ENCODE measurements around the gene PCK2. TPM values are rescaled to one million over a fixed set of nuclear protein-coding genes. Genes with fewer than 3 reads are reported as not detected.

The PCK2 gene
- total RNA-seq, 1 donor from 2014 or later, result 55.0 TPM

GRCh38 chr14:24074625-24075484, 19.3 kb upstream of the PCK2 start:
- Mint-ChIP-seq H3K27me3 (ENCODE audit: insufficient read depth) (peaks cover 8% of the 10 kb centered on the region), H3K36me3 (ENCODE audit: low read depth) (no peaks in the 10 kb centered on the region), H3K4me3 (no peak overlapping the region), H3K4me1 (ENCODE audit: low read depth) (peaks cover 21% of the 10 kb centered on the region), H3K9me3 (no peaks in the 10 kb centered on the region), H3K27ac (no peak overlapping the region)
- no peak for DNase-seq (ENCODE audit: low spot score)
- intact Hi-C loops (cut with micrococcal nuclease), result no loop called here

GRCh38 chr14:24075485-24076301, 18.4 kb upstream of the PCK2 start:
- H3K4me3 Mint-ChIP-seq, result no peak overlapping the region

DNA sequence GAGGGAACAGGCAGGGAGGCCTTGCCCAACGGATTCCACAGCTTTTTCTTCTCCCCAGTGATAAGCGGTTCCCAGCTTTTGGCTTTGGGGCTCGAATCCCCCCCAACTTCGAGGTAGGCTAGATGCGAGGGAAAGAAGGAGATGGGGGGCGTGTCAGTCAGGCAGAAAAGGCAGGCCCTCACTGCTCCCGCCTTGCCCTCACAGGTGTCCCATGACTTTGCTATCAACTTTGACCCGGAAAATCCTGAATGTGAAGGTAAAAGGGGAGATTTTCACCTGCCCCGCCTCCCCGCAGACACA, 17.9 kb upstream of the PCK2 start:
- Mint-ChIP-seq H3K4me1 (ENCODE audit: low read depth) (peaks cover 19% of the 10 kb centered on the region), H3K27me3 (ENCODE audit: insufficient read depth) (peaks cover 4% of the 10 kb centered on the region), H3K36me3 (ENCODE audit: low read depth) (no peaks in the 10 kb centered on the region), H3K4me3 (no peak overlapping the region), H3K27ac (no peak overlapping the region), H3K9me3 (no peaks in the 10 kb centered on the region)
- intact Hi-C loops (cut with micrococcal nuclease), result no loop called here
- no peak for DNase-seq (ENCODE audit: low spot score)

More at GRCh38 chr14:24075485-24076301, 18.4 kb upstream of the PCK2 start:
- H3K4me1 Mint-ChIP-seq (ENCODE audit: low read depth), result peaks cover 22% of the 10 kb centered on the region
- DNase-seq (ENCODE audit: low spot score), result no peak
- H3K27ac Mint-ChIP-seq, result no peak overlapping the region
- peaks cover 4% of the 10 kb centered on the region for H3K27me3 Mint-ChIP-seq (ENCODE audit: insufficient read depth)
- intact Hi-C loops (cut with micrococcal nuclease), result no loop called here
- H3K9me3 Mint-ChIP-seq, result no peaks in the 10 kb centered on the region
- H3K36me3 Mint-ChIP-seq (ENCODE audit: low read depth), result no peaks in the 10 kb centered on the region

GRCh38 chr14:24077086-24077485, 17.0 kb upstream of the PCK2 start:
- peaks cover 23% of the 10 kb centered on the region for H3K4me1 Mint-ChIP-seq (ENCODE audit: low read depth)
- no peak for DNase-seq (ENCODE audit: low spot score)
- H3K9me3 Mint-ChIP-seq, result no peaks in the 10 kb centered on the region
- no peak overlapping the region for H3K4me3 Mint-ChIP-seq
- peaks cover 7% of the 10 kb centered on the region for H3K27me3 Mint-ChIP-seq (ENCODE audit: insufficient read depth)
- intact Hi-C loops (cut with micrococcal nuclease), result no loop called here
- H3K36me3 Mint-ChIP-seq (ENCODE audit: low read depth), result no peaks in the 10 kb centered on the region
- no peak overlapping the region for H3K27ac Mint-ChIP-seq

DNA sequence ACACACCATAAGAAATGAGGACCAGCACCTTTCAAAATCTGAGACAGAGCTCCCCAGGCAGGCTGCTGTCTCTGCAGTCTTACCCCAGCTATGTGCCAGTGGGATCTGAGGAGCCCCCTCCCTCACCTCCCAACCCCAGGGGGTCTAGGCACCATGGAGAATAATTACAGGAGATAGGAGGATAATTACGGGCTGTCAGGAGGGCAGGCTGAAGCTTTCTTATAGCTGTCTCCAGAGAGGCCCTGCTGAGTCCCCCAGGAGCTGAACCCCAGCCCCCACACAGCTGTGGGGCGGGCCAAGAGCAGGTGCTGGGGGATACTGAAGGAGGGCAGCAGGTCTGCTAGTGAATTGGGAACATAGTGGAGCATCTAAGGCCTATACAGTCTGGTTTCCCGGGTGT, 16.0 kb upstream of the PCK2 start:
- Mint-ChIP-seq H3K9me3 (no peaks in the 10 kb centered on the region), H3K27me3 (ENCODE audit: insufficient read depth) (peaks cover 11% of the 10 kb centered on the region)
- intact Hi-C loops (cut with micrococcal nuclease), result no loop called here

DNA sequence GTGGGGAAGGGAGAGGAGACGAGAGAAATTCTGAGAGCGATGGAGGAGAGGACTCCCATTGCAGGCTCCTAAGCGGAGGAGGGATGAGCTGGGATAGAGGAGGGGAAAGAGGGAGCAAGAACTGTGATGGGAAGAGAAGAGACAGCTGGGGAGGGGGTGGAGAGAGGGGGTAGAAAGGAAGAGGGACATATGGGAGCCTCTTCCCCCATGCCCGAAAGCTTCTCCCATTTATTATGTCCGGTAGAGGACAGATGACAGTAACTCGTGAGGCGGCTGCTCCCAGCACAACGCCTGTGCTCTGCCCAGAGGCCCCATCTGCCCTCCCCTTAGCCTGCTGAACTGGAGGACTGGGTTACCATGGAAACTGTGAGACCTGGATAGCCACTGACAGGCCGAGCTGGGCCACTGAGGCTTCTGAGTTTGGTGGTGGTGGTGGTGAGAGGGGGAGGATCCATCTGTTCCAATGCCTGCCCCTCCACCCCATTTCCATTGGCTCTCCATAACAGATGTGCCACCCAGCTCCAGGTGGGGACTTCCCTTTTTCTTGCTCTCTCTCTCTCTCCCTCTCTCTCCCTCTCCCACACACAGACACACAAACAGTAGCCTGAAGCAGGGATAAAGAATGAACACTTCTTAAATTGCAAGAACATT, 14.5 kb upstream of the PCK2 start:
- intact Hi-C loops (cut with micrococcal nuclease), result loop anchor here (2.0 kb wide), 1 partner anchor 67 kb away; the partner anchor contains the start of genes PSME2 and RNF31
- peaks cover 11% of the 10 kb centered on the region for H3K27me3 Mint-ChIP-seq (ENCODE audit: insufficient read depth)
- H3K9me3 Mint-ChIP-seq, result no peaks in the 10 kb centered on the region
- DNase-seq (ENCODE audit: low spot score), result no peak
- H3K27ac Mint-ChIP-seq, result no peak overlapping the region
- peaks cover 26% of the 10 kb centered on the region for H3K4me1 Mint-ChIP-seq (ENCODE audit: low read depth)
- no peak overlapping the region for H3K4me3 Mint-ChIP-seq
- no peaks in the 10 kb centered on the region for H3K36me3 Mint-ChIP-seq (ENCODE audit: low read depth)

More for the DNA sequence above, 16.0 kb upstream of the PCK2 start:
- no peak overlapping the region for H3K27ac Mint-ChIP-seq
- no peak for DNase-seq (ENCODE audit: low spot score)
- H3K4me1 Mint-ChIP-seq (ENCODE audit: low read depth), result peaks cover 26% of the 10 kb centered on the region
- no peak overlapping the region for H3K4me3 Mint-ChIP-seq
- no peaks in the 10 kb centered on the region for H3K36me3 Mint-ChIP-seq (ENCODE audit: low read depth)

GRCh38 chr14:24080142-24080530, 14.0 kb upstream of the PCK2 start:
- peak overlapping the region; percentile 6 for H3K27ac Mint-ChIP-seq
- intact Hi-C loops (cut with micrococcal nuclease), result loop anchor here (2.0 kb wide), 1 partner anchor 67 kb away; the partner anchor contains the start of genes PSME2 and RNF31
- H3K4me3 Mint-ChIP-seq, result peak overlapping the region; percentile 81
- peaks cover 25% of the 10 kb centered on the region for H3K4me1 Mint-ChIP-seq (ENCODE audit: low read depth)
- no peaks in the 10 kb centered on the region for H3K36me3 Mint-ChIP-seq (ENCODE audit: low read depth)
- no peak for DNase-seq (ENCODE audit: low spot score)
- no peaks in the 10 kb centered on the region for H3K9me3 Mint-ChIP-seq
- H3K27me3 Mint-ChIP-seq (ENCODE audit: insufficient read depth), result peaks cover 10% of the 10 kb centered on the region

GRCh38 chr14:24080888-24081738, 13.0 kb upstream of the PCK2 start:
- H3K4me3 Mint-ChIP-seq, result peak overlapping the region; percentile 81
- H3K27me3 Mint-ChIP-seq (ENCODE audit: insufficient read depth), result peaks cover 8% of the 10 kb centered on the region
- H3K27ac Mint-ChIP-seq, result peak overlapping the region; percentile 50
- intact Hi-C loops (cut with micrococcal nuclease), result loop anchor here (1.0 to 2.0 kb wide), 5 partner anchors 13 to 66 kb away; partner anchors contain the start of genes DCAF11, NRL, PCK2 and PSME2
- H3K36me3 Mint-ChIP-seq (ENCODE audit: low read depth), result no peaks in the 10 kb centered on the region
- no peaks in the 10 kb centered on the region for H3K9me3 Mint-ChIP-seq
- peak; percentile 71 for DNase-seq (ENCODE audit: low spot score)
- H3K4me1 Mint-ChIP-seq (ENCODE audit: low read depth), result peaks cover 17% of the 10 kb centered on the region

- Mint-ChIP-seq H3K36me3 (ENCODE audit: low read depth) (no peaks in the 10 kb centered on the region), H3K4me3 (peak overlapping the region; percentile 77), H3K27me3 (ENCODE audit: insufficient read depth) (peaks cover 8% of the 10 kb centered on the region), H3K27ac (peak overlapping the region; percentile 67), H3K4me1 (ENCODE audit: low read depth) (peaks cover 17% of the 10 kb centered on the region), H3K9me3 (no peaks in the 10 kb centered on the region)
- intact Hi-C loops (cut with micrococcal nuclease), result loop anchor here (1.0 to 2.0 kb wide), 5 partner anchors 13 to 65 kb away; partner anchors contain the start of genes DCAF11, NRL, PCK2 and PSME2
- DNase-seq (ENCODE audit: low spot score), result no peak
These were observed 12.3 kb upstream of the PCK2 start for GRCh38 chr14:24081739-24082211.

DNA sequence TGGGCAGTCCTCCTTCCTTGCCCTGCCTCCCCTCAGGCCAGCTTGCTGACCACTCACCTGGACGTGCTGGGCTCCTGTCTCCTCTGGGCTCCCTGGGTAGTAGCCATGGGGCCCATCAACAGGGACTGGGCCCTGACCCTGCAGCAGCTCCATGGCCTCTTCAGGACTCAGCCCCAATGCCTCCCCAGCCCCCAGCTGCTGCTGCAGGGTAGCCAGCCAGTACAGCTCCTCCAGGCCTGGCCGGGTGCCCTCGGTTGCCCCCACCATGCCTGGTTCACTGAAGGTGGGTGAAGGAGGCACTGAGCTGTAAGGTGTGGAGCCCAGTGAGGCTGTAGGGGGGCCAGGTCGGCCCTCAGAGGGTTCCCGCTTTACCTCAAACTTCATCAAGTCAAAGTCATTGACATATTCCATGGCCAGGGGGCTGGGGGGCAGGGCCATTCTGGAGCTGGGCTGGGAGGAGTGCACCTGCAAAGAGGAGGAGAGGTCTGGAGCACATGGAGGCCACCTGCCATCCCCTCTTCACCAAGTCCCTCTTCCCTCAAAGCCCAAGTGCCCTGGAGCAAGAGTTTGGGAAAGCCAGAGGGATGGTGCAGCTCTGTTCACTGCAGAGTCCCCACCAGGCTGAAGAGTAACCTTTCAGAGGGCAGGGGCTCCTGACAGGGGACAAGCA, 11.6 kb upstream of the PCK2 start:
- Mint-ChIP-seq H3K27me3 (ENCODE audit: insufficient read depth) (peaks cover 8% of the 10 kb centered on the region), H3K27ac (peak overlapping the region; percentile 67), H3K36me3 (ENCODE audit: low read depth) (no peaks in the 10 kb centered on the region), H3K4me1 (ENCODE audit: low read depth) (peaks cover 17% of the 10 kb centered on the region), H3K4me3 (peak overlapping the region; percentile 77), H3K9me3 (no peaks in the 10 kb centered on the region)
- intact Hi-C loops (cut with micrococcal nuclease), result no loop called here
- no peak for DNase-seq (ENCODE audit: low spot score)

DNA sequence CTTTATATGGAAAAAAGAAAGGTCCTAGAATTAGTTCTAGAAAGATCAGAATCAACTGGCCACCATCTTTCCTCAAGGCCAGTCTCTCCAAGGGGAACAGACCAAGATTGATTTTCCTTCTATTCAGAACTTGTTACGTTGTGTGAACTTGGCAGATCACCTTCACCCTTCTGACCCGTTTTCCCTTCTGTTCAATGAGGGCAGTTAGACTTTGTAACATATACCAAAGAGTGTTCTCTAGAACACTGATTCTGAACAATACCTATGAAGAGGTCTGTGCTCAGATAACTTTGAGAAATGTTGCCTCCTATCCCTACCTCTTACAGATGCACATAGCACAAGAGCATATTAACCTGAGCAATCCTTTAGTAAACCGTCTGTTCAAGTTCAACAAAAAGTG, 10.6 kb upstream of the PCK2 start:
- Mint-ChIP-seq H3K4me1 (ENCODE audit: low read depth) (peaks cover 17% of the 10 kb centered on the region), H3K27me3 (ENCODE audit: insufficient read depth) (peaks cover 8% of the 10 kb centered on the region), H3K27ac (no peak overlapping the region), H3K9me3 (no peaks in the 10 kb centered on the region), H3K36me3 (ENCODE audit: low read depth) (no peaks in the 10 kb centered on the region), H3K4me3 (no peak overlapping the region)
- intact Hi-C loops (cut with micrococcal nuclease), result no loop called here
- no peak for DNase-seq (ENCODE audit: low spot score)
